ENCODE measurements around the gene SLC22A25. TPM values are rescaled to one million over a fixed set of nuclear protein-coding genes. Genes with fewer than 3 reads are reported as not detected.

SLC22A25 gene
- polyA plus RNA-seq, 2 of the 4 experiments (the other 2 are of a cell fraction), result not detected

- Histone ChIP-seq H3K4me1 (no peaks in the 10 kb centered on the region), H3K4me2 (no peak overlapping the region), H3K9me3 (no peaks in the 10 kb centered on the region), H3K27ac (no peak overlapping the region), H3K4me3 (no peak overlapping the region)
- TF ChIP-seq, protein P1, sequence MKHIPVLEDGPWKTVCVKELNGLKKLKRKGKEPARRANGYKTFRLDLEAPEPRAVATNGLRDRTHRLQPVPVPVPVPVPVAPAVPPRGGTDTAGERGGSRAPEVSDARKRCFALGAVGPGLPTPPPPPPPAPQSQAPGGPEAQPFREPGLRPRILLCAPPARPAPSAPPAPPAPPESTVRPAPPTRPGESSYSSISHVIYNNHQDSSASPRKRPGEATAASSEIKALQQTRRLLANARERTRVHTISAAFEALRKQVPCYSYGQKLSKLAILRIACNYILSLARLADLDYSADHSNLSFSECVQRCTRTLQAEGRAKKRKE (CRISPR knock-in tag; IDR thresholded peaks at IDR 0.05; ENCODE audit: low read depth), result no peak
- TF ChIP-seq RCOR1 (IDR thresholded peaks at IDR 0.05; ENCODE audit: low read depth, low read length), result no peak
- TF ChIP-seq FOSB (CRISPR knock-in tag; IDR thresholded peaks at IDR 0.05), result no peak
- 17% methylated on average over 3 of the region's 3 CpGs for WGBS (ENCODE audit: missing lambda C conversion rate)
- DNase-seq (ENCODE audit: low read depth in 1 of 2, low spot score in 1 of 2), result no peak
- no peak for FAIRE-seq
- ATAC-seq, result no peak
- CTCF ChIA-PET, result interaction anchor here (0.7 to 2.0 kb wide), 3 partner anchors 82 to 304 kb away, joined by 3 to 6 read pairs (median 4); no protein-coding TSS in a partner anchor
- POLR2A ChIA-PET, result no interaction called here
Observed at GRCh38 chr11:63210111-63210510, 33.3 kb downstream of the SLC22A25 start.

Other genes starting within 250 kb of the SLC22A25 start
- not detected in 2 replicates for gene SLC22A8, start 227.8 kb downstream of the SLC22A25 start, polyA plus RNA-seq (2011; rRNA removed)
- not detected in 3 replicates for gene SLC22A8, start 227.8 kb downstream of the SLC22A25 start, polyA plus RNA-seq (2017; fragmentation: RNase III; extraction: RNeasy Plus Mini Kit Qiagen cat#74134 plus additional on column Dnase treatment)
- not detected in 2 replicates for gene SLC22A24, start 99.4 kb downstream of the SLC22A25 start, polyA plus RNA-seq (2011; rRNA removed)
- gene SLC22A24, start 99.4 kb downstream of the SLC22A25 start, polyA plus RNA-seq (2017; fragmentation: RNase III; extraction: RNeasy Plus Mini Kit Qiagen cat#74134 plus additional on column Dnase treatment), result not detected in 3 replicates
- gene SLC22A9, start 126.2 kb upstream of the SLC22A25 start, polyA plus RNA-seq (2011; rRNA removed), result not detected in 2 replicates
- not detected in 3 replicates for gene SLC22A9, start 126.2 kb upstream of the SLC22A25 start, polyA plus RNA-seq (2017; fragmentation: RNase III; extraction: RNeasy Plus Mini Kit Qiagen cat#74134 plus additional on column Dnase treatment)
- gene PLAAT5, start 247.6 kb upstream of the SLC22A25 start, polyA plus RNA-seq (2011; rRNA removed), result 0.12 and 0.25 TPM in 2 replicates
- gene PLAAT5, start 247.6 kb upstream of the SLC22A25 start, polyA plus RNA-seq (2017; fragmentation: RNase III; extraction: RNeasy Plus Mini Kit Qiagen cat#74134 plus additional on column Dnase treatment), result 0.04 to 0.08 TPM in 2 of 3 replicates, not detected in the other

Data from A549 (cell line).